ENCODE measurements around the gene PCNX2.

Gene PCNX2

DNA sequence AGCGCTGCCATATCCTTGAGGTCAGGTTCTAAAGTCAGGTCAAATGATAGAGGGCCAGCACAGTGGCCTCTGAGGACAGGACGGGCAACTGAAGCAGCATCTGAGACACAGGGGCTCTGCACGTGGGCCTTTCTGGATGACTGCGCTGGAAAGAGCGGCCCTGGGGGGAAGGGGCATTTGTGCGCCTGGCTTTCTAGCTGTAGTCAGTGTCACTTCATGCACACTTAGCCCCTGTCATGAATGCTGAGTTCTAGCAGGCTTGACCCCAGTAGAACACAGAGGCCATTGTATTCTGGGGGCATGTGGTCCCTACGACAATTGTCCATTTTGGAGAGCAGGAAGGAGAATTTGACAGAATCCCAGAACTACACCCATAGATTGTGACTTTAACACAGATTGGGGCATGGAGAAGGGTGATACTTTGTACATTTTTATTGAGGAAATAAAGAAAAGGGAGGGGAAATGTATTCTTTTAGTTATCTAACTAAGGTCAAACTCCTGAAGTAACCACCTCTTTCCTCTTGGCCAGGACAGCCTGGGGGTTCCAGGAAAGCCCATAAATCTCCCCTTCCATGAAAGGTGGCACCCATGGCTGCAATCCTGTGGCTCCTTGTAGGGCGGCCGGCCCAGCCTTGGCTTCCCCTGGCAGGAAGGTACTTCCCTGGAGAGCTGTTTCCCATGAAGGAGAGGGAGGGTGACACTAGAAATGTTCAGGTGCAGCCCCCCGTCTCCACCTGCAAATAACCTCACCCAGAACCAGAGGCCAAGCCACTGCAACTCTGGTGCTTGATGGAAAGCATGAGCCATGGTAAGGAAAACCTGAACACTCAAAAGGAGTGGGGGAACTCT is 310.7 kb downstream of the PCNX2 start:
- DNase-seq (ENCODE audit: low read depth), result no peak

DNA sequence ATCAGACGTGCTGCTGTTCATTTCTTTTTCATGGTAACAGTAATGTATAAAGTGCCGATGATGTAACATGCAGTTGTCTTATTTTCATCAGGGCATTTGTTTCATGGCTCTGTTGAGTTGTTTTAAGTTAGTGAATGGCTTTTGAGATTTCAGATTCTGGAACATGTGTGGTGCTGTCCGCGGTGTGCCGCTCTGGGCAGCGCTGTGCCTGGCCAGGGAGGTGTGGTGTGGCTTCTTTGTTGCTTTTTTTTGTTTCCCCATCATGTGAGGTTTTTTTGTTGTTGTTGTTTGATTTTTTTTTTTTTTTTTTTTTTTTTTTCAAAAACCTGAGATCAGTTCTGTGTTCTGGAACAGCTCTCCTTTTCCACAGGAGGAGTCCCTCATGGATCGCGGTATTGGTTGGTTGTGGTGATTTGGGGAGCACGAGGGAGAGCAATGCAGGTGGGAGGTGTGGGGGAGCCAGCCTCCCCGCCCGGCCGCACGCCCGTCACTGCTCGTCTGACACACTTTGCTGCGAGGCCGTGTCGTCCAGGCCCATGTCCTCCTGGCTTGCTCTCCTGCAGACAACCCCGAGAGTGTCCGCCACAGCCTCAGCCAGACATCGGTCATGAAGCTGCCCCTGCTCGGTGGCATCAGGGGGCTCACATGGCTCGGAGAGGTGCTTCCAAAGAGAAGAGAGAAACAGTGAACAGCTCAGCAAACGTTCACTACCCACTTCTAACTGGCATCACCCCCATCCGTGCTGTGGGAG is 311.5 kb downstream of the PCNX2 start:
- no peak for DNase-seq (ENCODE audit: low read depth)

DNA sequence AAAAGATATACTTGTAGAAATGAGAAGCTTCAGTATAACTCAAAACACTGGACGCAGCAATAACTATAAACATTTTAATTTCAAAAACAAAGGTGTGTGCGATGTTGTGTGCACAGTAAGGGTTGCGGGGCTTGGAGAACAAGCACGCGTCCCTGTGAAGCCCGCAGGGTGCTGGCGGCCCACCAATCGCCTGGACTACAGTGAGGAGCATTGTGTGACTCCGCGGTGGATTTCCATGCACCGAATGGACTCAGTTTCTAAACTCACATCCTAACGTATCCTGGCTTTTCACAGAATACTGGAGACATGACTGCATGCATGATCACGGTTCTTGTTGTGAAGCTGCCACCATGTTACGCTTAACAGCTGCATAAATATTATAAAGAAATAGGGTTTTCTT is 312.1 kb downstream of the PCNX2 start:
- no peak for DNase-seq (ENCODE audit: low read depth)

DNA sequence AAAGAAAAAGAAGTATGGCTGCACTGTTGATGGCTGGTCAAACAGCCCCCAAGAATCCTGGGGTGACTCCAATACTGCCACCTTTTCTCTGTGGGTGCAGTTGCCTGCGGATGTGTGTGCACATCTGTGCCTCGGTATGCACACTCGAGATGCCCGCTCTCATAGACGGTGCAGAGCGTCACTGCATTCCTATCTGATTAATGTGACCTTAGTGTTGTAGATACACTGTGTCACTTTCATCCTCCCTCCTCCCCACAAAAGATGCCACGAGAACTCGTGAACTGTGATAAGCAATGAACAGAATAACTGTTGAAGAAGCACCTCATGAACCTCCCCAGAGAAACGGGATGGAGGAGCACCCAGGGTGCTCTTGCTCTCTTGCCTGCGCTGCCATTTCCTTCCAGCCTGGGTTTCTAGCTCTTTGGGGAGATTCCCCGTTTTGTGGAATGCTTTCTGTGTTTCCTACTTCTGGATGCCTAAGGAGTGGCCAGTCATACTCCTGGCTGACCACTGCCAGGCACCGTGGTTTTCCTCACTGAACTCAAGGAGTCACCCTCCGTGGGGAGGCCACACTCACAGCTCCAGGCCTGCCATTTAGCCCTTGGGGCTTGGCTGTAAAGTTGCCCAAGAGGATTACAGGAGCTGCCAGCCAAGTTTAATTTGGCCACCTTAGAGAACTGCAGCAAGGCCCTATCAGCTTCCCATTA is 313.1 kb downstream of the PCNX2 start:
- DNase-seq (ENCODE audit: low read depth), result no peak

DNA sequence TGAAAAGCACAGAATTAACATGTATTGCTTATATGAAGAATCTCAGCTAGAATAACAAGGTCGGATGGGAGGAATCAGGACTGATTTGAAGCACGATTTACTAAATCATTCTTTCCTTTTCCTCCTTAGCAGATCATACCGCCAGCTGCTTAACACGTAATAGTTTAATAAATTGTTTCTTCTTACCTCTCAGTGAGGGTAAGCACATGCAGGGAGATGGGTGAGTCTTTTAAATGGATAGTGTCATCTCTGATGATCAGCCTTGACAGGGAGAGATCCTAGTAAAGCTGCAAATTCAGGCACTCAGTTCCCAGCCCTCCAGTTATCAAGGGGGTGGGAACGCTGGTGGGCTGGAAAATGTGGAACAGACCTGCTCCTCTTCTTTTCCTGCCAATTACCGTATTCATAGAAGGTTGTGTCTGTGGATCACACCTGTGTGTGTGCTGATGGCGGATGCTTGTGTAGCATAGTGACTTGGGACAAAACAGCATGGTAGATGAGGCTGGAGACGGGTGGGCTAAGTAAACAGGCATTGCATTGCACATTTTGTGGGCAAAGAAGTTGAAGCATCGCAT is 314.5 kb downstream of the PCNX2 start:
- DNase-seq (ENCODE audit: low read depth), result no peak

DNA sequence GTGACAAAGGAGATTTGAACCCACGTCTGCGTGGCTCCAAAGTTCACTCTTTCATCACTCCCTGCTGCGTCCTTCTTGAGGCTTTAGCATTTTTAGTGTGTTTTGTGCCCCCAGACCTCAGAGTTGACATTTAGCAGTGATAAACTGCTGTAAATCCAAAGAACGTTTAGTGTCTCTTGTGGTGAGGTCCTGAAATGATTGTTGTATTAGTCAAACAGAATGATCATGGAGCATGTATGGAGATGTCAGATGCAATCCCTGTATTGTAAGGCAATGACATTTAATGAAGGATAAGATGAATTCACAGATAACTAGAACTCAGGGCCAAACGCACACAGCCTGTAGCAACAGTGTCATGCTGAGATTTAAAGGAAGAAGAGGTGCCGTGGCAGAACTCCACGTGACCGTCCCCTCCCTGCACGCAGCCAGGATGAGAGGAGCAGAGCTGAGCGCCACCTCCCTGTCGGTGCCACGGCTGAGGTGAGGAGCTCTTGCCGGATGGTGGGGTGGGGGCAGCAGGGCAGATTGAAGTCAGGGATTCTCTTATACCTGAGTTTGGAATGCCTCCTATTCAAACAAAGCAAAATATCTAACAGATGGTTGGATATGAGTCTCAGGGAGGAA is 315.1 kb downstream of the PCNX2 start:
- DNase-seq (ENCODE audit: low read depth), result no peak

DNA sequence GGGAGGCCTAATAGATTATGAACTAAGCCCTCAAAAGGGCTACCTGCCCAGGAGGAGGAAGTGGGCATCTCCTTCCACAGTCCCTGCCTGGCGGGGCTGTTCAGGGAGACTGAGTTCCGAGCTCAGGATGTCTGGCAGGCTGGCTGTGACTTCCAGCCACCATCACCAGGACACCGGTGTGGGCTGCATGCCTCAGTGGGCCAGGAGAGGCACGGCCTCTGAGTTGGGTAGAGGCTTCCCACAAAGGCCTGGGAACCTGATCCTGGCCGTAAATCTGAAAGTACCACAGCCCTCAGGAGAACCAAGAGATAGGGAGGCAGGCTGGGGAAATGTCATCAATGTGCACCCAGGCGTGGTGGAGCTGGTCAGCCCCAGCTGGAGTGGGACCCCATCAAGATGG is 316.0 kb downstream of the PCNX2 start:
- no peak for DNase-seq (ENCODE audit: low read depth)

DNA sequence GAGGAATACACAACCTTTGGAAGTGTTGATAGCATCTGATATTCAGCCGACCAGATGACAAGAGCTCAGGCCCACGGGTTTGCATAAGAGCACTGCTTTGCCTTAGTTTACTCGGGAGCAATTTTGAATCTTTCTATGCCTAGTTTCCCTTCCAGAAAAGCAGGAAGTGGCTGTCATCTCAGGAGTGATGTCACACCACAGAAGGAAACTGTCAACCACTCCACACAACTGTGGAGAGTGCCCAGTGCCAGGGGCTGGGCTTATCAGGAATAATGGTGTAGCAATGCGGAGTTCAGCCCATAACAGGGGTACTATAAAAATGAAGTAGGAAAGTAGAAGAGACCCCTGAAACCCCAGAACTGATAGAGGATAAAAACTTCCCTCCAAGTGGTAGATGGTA is 316.7 kb downstream of the PCNX2 start:
- DNase-seq (ENCODE audit: low read depth), result no peak

DNA sequence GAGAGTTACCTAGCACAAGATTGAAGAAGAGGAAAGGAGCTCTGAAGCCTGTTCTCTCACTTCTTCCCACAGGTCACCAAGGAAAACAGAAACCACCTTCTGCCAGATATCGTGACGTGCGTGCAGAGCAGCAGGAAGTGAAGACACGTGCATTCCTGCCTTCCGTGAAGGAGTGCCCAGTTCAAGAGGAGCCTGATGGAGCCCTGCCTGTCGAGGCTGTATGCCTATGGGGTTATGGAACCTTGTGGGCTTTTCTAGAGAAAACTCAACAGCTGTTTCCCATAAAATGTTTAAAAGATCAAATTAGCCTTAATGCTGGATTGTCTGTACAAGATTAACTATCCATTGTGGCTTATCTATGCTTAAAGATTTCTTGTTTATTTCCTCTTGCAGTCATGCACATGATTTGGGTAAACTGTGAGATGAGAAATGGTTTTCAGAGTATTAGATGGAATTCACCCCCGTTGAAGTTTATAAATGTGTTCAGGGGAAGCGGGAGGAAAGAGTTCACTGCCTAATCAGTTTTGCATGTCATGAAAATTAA is 317.4 kb downstream of the PCNX2 start:
- DNase-seq (ENCODE audit: low read depth), result no peak

DNA sequence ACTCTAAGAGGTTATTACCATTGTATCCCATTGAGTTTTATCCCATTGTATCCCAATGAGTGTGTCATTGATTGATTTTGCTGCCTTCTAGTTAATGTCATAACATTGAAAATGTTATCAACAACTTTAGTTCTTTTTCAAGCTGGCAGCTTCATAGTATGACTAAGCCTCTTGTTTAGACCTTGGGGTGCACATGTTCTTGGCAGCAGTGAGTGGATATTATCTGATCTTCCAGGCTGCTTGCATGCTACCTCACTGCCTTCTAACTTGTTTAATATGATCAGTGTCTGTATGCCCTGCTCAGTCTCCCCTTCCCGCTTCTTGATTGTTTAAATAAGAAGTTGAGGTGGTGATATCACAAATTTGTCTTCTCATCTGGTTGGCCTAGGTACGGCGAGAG is 320.6 kb downstream of the PCNX2 start:
- DNase-seq (ENCODE audit: low read depth), result no peak

DNA sequence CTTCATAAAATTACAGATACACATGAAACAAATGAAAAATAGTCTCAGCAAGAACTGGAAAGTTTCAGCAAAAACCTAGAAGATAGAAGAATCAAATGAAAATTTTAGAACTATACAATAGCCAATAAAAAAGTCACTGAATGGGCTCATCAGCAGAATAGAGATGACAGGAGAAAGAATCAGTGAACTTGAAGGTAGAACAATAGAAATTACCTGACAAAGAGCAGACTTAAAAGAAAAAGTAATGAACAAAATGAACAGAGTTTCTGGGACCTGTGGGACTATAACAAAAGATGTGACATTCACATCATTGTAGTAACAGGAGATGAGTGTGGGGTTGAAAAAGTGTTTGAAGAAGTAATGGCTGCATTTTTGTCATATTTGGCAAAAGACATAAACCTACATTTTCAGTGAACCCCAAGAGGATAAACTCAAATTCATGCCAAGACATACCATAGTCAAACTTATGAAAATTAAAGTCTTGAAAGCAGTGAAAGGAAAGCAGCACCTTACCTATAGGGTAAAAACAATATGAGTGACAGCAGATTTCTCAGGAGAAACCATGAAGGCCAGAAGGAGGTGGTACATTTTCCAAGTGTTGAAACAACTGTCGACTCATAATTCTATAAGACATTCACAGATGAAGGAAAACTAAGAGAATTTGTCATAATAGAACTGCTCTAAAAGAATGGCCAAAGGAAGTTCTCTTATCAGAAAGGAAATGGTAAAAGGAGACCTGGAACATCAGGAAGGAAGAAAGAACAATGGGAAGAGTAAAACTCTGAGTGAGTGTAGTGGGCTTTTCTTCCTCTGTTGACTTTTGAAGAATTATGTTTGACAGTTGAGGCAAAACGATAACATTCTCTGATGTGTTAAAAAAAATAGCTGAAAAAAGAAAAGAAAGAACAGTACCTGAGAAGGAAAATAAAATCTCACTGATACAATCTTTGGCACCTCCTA is 321.6 kb downstream of the PCNX2 start:
- no peak for DNase-seq (ENCODE audit: low read depth)

DNA sequence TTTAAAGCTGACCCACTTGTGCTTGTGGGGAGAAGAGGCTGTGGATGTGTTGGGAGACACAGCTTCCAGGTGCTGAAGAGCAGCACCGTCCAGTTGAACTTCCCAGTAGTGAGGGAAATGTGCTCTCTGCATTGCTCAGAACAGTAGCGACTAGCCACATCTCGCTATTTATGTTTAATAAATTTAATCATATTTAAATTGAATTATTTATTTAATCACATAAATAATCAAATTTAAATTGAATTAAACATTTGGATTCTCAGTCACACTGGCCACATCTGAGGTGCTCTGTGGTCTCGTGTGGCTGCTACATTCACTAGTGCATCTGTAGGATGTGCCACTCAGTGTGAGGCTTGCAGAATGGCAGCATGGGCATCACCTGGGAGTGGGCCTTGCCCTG is 325.0 kb downstream of the PCNX2 start:
- DNase-seq (ENCODE audit: low read depth), result no peak

DNA sequence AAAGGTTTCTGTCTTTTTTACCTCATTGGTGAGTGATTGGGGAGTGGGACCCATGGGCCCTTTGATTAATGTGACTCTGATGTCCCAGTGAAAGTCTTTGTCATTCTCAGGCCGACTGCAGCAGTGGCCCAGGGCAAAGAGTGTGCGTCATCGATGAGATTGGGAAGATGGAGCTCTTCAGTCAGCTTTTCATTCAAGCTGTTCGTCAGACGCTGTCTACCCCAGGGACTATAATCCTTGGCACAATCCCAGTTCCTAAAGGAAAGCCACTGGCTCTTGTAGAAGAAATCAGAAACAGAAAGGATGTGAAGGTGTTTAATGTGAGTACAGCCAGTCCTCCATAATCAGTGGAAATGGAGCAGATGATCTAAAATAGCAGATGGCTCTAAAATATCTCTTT is 325.7 kb downstream of the PCNX2 start:
- no peak for DNase-seq (ENCODE audit: low read depth)

DNA sequence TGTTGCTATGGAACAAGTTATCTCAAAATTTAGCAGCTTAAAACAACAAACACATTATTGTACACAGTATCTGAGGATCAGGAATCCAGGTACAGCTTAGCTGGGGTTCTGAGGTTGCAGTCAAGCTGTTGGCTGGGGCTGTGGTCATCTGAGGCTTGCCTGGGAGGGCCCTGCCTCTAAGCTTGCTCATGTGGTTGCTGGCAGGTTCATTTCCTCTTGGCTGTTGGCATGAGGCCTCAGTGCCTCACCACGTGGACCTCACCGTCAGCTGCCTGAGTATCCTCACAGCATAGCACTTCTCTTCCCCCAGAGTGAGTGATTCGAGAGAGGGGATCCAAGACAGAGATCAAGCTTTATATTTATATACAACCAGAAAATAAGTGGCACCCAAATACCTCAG is 326.6 kb downstream of the PCNX2 start:
- DNase-seq (ENCODE audit: low read depth), result no peak

DNA sequence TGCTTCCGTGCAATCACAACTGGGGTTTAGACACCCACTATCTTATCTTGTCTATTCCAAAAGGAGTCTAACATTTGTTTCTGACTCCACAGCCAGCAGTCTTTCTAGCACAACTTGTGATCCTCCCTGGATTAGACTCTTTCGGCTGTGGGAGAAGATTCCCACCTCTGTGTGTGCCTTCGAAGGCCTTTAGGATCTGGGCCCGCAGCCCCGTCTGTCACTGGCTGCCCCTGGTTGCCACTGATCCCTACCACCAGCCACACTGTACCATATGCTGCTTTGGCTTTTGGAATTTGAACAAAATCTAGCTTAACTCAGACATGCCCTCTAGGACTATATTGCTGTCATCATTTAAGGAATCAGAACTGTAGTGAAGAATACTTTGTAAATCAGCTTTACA is 327.1 kb downstream of the PCNX2 start:
- DNase-seq (ENCODE audit: low read depth), result no peak

DNA sequence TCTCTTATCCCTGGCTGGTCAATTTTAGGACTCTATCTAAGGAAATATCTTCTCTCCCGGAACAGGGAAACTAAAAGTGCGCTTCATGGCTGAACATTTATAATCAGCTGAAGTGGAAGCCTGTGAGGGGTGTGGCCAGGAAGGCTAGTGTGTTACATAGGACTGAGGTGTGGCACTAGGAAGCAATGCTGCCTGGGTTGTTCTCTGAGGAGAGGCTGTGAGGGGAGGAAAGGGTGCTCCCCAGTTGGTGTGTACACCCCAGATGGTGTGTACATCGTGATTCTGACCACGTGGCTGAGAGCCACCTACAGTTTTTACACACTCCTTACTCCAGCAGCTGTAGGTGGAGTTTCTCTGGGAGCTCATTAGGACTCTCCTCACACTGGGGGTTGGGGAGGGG is 328.9 kb downstream of the PCNX2 start:
- no peak for DNase-seq (ENCODE audit: low read depth)

DNA sequence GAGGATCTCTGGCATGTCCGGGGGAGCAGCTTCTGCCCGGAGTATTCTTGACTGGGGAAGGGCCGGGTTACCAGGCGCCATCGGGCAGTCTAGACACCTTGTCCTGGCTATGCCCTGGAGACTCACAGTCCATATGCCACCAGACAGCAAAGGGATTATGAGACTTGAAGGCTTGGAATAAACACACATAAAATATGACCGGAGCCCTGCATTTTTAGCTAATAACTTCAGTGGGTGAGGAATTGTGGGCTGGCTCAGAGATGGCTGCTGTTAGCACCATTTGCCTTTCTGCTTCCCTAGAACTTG is 329.7 kb downstream of the PCNX2 start:
- no peak for DNase-seq (ENCODE audit: low read depth)

DNA sequence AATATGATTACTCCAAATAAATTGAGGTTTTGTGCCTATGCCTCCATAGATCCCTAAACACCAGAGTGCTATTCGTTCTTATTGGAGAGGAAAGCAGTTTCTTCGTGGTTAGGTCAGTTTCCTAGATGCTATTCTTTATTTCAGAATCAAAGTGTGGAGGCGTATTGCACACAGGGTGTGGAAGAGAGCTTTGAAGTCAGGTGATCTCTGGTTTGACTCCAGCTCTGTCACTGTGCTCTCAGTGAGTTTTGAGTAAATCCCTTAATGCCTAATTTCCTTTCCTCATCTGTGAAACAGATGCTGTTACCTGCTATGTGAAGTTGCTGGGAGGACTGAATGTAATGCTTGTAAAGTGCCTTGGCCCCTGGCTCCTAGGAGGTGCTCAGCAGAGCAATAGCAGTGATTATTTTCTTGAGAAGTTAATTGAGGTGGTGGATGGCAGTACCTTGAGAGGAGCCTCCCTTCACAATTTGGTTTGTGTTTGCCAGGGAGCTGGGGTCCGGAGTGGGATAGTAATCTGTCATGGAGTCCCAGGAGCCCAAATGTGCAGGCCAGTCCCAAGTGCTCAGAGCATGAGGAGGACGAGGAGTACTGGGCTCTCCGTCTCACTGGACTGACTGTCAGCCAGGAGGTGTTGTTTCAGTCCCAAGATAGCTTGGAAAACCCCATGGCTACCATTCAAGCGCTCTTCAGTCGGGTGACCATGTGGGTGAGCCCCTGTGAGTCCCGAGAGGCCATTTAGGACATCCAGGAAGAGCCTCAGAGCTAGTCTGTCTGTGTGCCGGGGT is 330.2 kb downstream of the PCNX2 start:
- no peak for DNase-seq (ENCODE audit: low read depth)

DNA sequence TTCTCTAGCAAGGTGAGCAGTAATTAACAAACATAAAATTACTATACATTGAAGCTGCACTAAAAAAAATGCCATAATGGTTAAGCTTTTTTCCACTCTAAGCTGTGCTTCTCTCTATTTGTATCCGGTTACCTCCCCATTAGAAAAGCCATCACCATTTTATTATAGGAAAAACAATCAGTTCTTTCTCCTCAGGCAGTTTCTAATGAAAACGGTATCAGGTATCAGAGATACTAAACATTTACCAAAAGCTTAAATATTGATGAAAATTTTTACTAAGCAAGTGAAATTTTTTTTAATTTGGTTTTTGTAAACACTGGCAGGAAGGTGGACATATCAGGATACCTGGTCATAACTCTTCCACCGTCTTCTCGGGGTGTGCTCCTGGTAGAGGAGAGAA is 330.9 kb downstream of the PCNX2 start:
- DNase-seq (ENCODE audit: low read depth), result no peak

Measured in GM04504 (cell line).